PC-3 (cell line): ENCODE data around the gene FAAP100.

Source experiments
- CTCF ChIP-seq: fragments of 300-600 bp; sonication (generic); conservative IDR thresholded peaks from 2 replicates; pipeline ENCODE4 v1.5.1; 2017; ENCODE audit warnings: antibody characterized with exemption, low read depth, mild to moderate bottlenecking, low read length
- EZH2 ChIP-seq: fragments of 300-600 bp; sonication (generic); IDR thresholded peaks from one replicate; pipeline ENCODE4 v1.6.1; 2017; ENCODE audit warnings: antibody characterized with exemption, mild to moderate bottlenecking, low read length; ENCODE audit not compliant: unreplicated experiment

GRCh38 chr17:81534157-81535006 lies 17.8 kb downstream of the FAAP100 start:
- TF ChIP-seq CTCF (no peak), EZH2 (no peak)
